Duodenal mucosa (tissue), 2 donors: ENCODE data around the gene OR10C1.
"Not testable (repeated sequence)": the region's sequence is repeated elsewhere in the genome, so short reads cannot be mapped to it uniquely, and the experiment has no call there.

Experiments
- H3K27ac ChIP-seq: one replicate; pipeline ENCODE4 v1.7.0; 2013; ENCODE audit warnings: low read depth, low read length
- H3K27me3 ChIP-seq, 2 donors: one replicate each; pipeline ENCODE4 v1.7.0; 2013; ENCODE audit warnings: low read length in 2 of 2, control low read depth in 1 of 2; ENCODE audit not compliant: insufficient read depth in 2 of 2, control insufficient read depth in 1 of 2
- H3K36me3 ChIP-seq, 2 donors: one replicate each; pipeline ENCODE4 v1.7.0; 2013; ENCODE audit warnings: low read length in 2 of 2, control low read depth in 1 of 2; ENCODE audit not compliant: insufficient read depth in 2 of 2, control insufficient read depth in 1 of 2
- H3K4me1 ChIP-seq, 2 donors: one replicate each; pipeline ENCODE4 v1.7.0; 2013; ENCODE audit warnings: low read length in 2 of 2, control low read depth in 1 of 2; ENCODE audit not compliant: insufficient read depth in 2 of 2, control insufficient read depth in 1 of 2
- H3K4me3 ChIP-seq, 2 donors: one replicate each; pipeline ENCODE4 v1.7.0; 2013; ENCODE audit warnings: low read length in 2 of 2, low read depth in 1 of 2
- H3K9ac ChIP-seq, 2 donors: one replicate each; pipeline ENCODE4 v1.7.0; 2013; ENCODE audit warnings: low read length in 2 of 2, low read depth in 1 of 2
- H3K9me3 ChIP-seq, 2 donors: one replicate each; pipeline ENCODE4 v1.7.0; 2013; ENCODE audit warnings: low read length in 2 of 2, control low read depth in 1 of 2; ENCODE audit not compliant: control insufficient read depth in 1 of 2

The OR10C1 gene

GRCh38 chr6:29439006-29439405, at the start of gene OR10C1:
TSS of gene OR10C1 (plus strand) at chr6:29439306. CDS start at chr6:29440016, 710 bp downstream.
- Histone ChIP-seq H3K4me1 (no peaks in the 10 kb centered on the region), H3K27me3 (no peaks in the 10 kb centered on the region), H3K9me3 (no peaks in the 10 kb centered on the region), H3K36me3 (no peaks in the 10 kb centered on the region), H3K27ac (no peak within 1 kb of the TSS), H3K9ac (no peak within 1 kb of the TSS), H3K4me3 (no peak within 1 kb of the TSS)

GRCh38 chr6:29395331-29395730, 43.8 kb upstream of the OR10C1 start, which contains the start of gene OR12D2:
TSS of gene OR12D2 (plus strand) at chr6:29395631. CDS start at chr6:29396700, 1,069 bp downstream.
- Histone ChIP-seq H3K4me3 (no peak within 1 kb of the TSS), H3K9ac (no peak within 1 kb of the TSS), H3K4me1 (no peaks in the 10 kb centered on the region), H3K27ac (no peak within 1 kb of the TSS), H3K9me3 (no peaks in the 10 kb centered on the region), H3K36me3 (no peaks in the 10 kb centered on the region), H3K27me3 (peaks cover 0 to 3% of the 10 kb centered on the region in 2 donors)

GRCh38 chr6:29399525-29399924, 39.6 kb upstream of the OR10C1 start:
- Histone ChIP-seq H3K36me3 (no peaks in the 10 kb centered on the region), H3K9me3 (no peaks in the 10 kb centered on the region), H3K4me1 (no peaks in the 10 kb centered on the region), H3K4me3 (no peak overlapping the region), H3K27me3 (no peaks in the 10 kb centered on the region), H3K9ac (no peak overlapping the region), H3K27ac (no peak overlapping the region)

- no peaks in the 10 kb centered on the region for H3K4me1 ChIP-seq
- no peak overlapping the region for H3K9ac ChIP-seq
- no peaks in the 10 kb centered on the region for H3K9me3 ChIP-seq
- no peaks in the 10 kb centered on the region for H3K27me3 ChIP-seq
- H3K27ac ChIP-seq: no peak overlapping the region
- no peaks in the 10 kb centered on the region for H3K36me3 ChIP-seq
- H3K4me3 ChIP-seq: no peak overlapping the region
These were observed 35.3 kb upstream of the OR10C1 start for GRCh38 chr6:29403801-29404200.

GRCh38 chr6:29414588-29414987, 24.5 kb upstream of the OR10C1 start, which contains the start of gene OR12D1:
TSS of gene OR12D1 (plus strand) at chr6:29414928.
- Histone ChIP-seq H3K36me3 (no peaks in the 10 kb centered on the region), H3K27me3 (no peaks in the 10 kb centered on the region), H3K9me3 (no peaks in the 10 kb centered on the region), H3K4me1 (no peaks in the 10 kb centered on the region), H3K27ac (no peak within 1 kb of the TSS), H3K4me3 (no peak within 1 kb of the TSS), H3K9ac (no peak within 1 kb of the TSS)

- H3K4me3 ChIP-seq: no peak overlapping the region
These were observed 19.6 kb upstream of the OR10C1 start for GRCh38 chr6:29419516-29419915.

GRCh38 chr6:29424168-29424567, 14.9 kb upstream of the OR10C1 start:
- H3K9ac ChIP-seq: no peak overlapping the region
- no peaks in the 10 kb centered on the region for H3K4me1 ChIP-seq
- no peak overlapping the region for H3K27ac ChIP-seq
- H3K4me3 ChIP-seq: no peak overlapping the region
- no peaks in the 10 kb centered on the region for H3K9me3 ChIP-seq
- no peaks in the 10 kb centered on the region for H3K27me3 ChIP-seq
- H3K36me3 ChIP-seq: no peaks in the 10 kb centered on the region

More at GRCh38 chr6:29419516-29419915, 19.6 kb upstream of the OR10C1 start:
- H3K4me1 ChIP-seq: no peaks in the 10 kb centered on the region
- no peaks in the 10 kb centered on the region for H3K9me3 ChIP-seq
- H3K9ac ChIP-seq: no peak overlapping the region
- H3K36me3 ChIP-seq: no peaks in the 10 kb centered on the region
- no peaks in the 10 kb centered on the region for H3K27me3 ChIP-seq
- no peak overlapping the region for H3K27ac ChIP-seq

GRCh38 chr6:29424575-29424974, 14.5 kb upstream of the OR10C1 start:
- no peak overlapping the region for H3K27ac ChIP-seq
- no peaks in the 10 kb centered on the region for H3K27me3 ChIP-seq
- no peaks in the 10 kb centered on the region for H3K9me3 ChIP-seq

GRCh38 chr6:29425075-29425474, 14.0 kb upstream of the OR10C1 start:
- Histone ChIP-seq H3K9ac (no peak overlapping the region), H3K9me3 (no peaks in the 10 kb centered on the region), H3K27ac (no peak overlapping the region), H3K4me3 (no peak overlapping the region), H3K27me3 (no peaks in the 10 kb centered on the region), H3K36me3 (no peaks in the 10 kb centered on the region), H3K4me1 (no peaks in the 10 kb centered on the region)

More at GRCh38 chr6:29424575-29424974, 14.5 kb upstream of the OR10C1 start:
- Histone ChIP-seq H3K4me3 (no peak overlapping the region), H3K4me1 (no peaks in the 10 kb centered on the region), H3K36me3 (no peaks in the 10 kb centered on the region), H3K9ac (no peak overlapping the region)

- no peaks in the 10 kb centered on the region for H3K36me3 ChIP-seq
- H3K27ac ChIP-seq: no peak overlapping the region
- H3K9me3 ChIP-seq: no peaks in the 10 kb centered on the region
- no peaks in the 10 kb centered on the region for H3K27me3 ChIP-seq
- H3K4me3 ChIP-seq: no peak overlapping the region
- H3K4me1 ChIP-seq: no peaks in the 10 kb centered on the region
- H3K9ac ChIP-seq: no peak overlapping the region
These were observed 12.5 kb upstream of the OR10C1 start for GRCh38 chr6:29426654-29427053.

- not testable (repeated sequence) for H3K4me3 ChIP-seq, H3K27ac ChIP-seq, H3K36me3 ChIP-seq, H3K9ac ChIP-seq, H3K9me3 ChIP-seq, H3K27me3 ChIP-seq, H3K4me1 ChIP-seq
These were observed 2.4 kb upstream of the OR10C1 start for GRCh38 chr6:29436730-29437129.
